GM19023 (cell line): ENCODE data around the gene MOV10.
A peak's percentile ranks its signal among the peaks of the same experiment; 100 is the strongest.
"Not testable (repeated sequence)": the region's sequence is repeated elsewhere in the genome, so short reads cannot be mapped to it uniquely, and the experiment has no call there.

Experiments used
- ATAC-seq: cut with Tn5 transposase; IDR thresholded peaks from one replicate; pipeline ENCODE4 v1.9.1; 2021; ENCODE audit warnings: mild to moderate bottlenecking, moderate library complexity; ENCODE audit not compliant: unreplicated experiment

Gene MOV10

GRCh38 chr1:112712191-112712590, 37.7 kb downstream of the MOV10 start:
- no peak for ATAC-seq

GRCh38 chr1:112712701-112713128, 38.3 kb downstream of the MOV10 start:
- ATAC-seq: no peak

GRCh38 chr1:112713466-112714312, 39.2 kb downstream of the MOV10 start:
- ATAC-seq: no peak

- peak; percentile 15 for ATAC-seq
Measured at GRCh38 chr1:112714313-112715263, 40.1 kb downstream of the MOV10 start.

GRCh38 chr1:112715264-112716053, 41.0 kb downstream of the MOV10 start, which contains the start of gene PPM1J:
TSS of gene PPM1J (minus strand) at chr1:112715332. CDS start at chr1:112715301, 31 bp downstream.
- ATAC-seq: peak; percentile 82

GRCh38 chr1:112716133-112716720, 41.8 kb downstream of the MOV10 start:
- peak; percentile 29 for ATAC-seq

- ATAC-seq: no peak
Measured at GRCh38 chr1:112717263-112717873, 42.9 kb downstream of the MOV10 start.

GRCh38 chr1:112718691-112719418, 44.4 kb downstream of the MOV10 start:
- ATAC-seq: no peak

GRCh38 chr1:112719706-112720105, 45.2 kb downstream of the MOV10 start:
- no peak for ATAC-seq

GRCh38 chr1:112720800-112721199, 46.3 kb downstream of the MOV10 start:
- ATAC-seq: no peak

- not testable (repeated sequence) for ATAC-seq
Measured at GRCh38 chr1:112721294-112721693, 46.8 kb downstream of the MOV10 start.

GRCh38 chr1:112721966-112722524, 47.6 kb downstream of the MOV10 start:
- no peak for ATAC-seq

- no peak for ATAC-seq
Measured at GRCh38 chr1:112722601-112723510, 48.4 kb downstream of the MOV10 start.

- no peak for ATAC-seq
Measured at GRCh38 chr1:112723511-112723839, 49.0 kb downstream of the MOV10 start.

GRCh38 chr1:112724240-112724639, 49.8 kb downstream of the MOV10 start:
- ATAC-seq: not testable (repeated sequence)

GRCh38 chr1:112727716-112728115, 53.3 kb downstream of the MOV10 start:
- no peak for ATAC-seq

- ATAC-seq: not testable (repeated sequence)
Measured at GRCh38 chr1:112728306-112728971, 54.0 kb downstream of the MOV10 start.
